Measurements from ENCODE around the gene IGF2BP1.
"Not testable (repeated sequence)": the region's sequence is repeated elsewhere in the genome, so short reads cannot be mapped to it uniquely, and the experiment has no call there.

IGF2BP1 gene

GRCh38 chr17:48996722-48997102 lies 473 bp upstream of the IGF2BP1 start:
- DNase-seq = no peak

- DNase-seq = no peak
Observed at GRCh38 chr17:48997827-48998586, 822 bp downstream of the IGF2BP1 start.

GRCh38 chr17:48998587-48999440 lies 1.6 kb downstream of the IGF2BP1 start:
- DNase-seq = no peak

- DNase-seq = no peak
Observed at GRCh38 chr17:49000943-49001342, 3.8 kb downstream of the IGF2BP1 start.

GRCh38 chr17:49001671-49002070 lies 4.5 kb downstream of the IGF2BP1 start:
- DNase-seq = no peak

GRCh38 chr17:49002331-49002730 lies 5.1 kb downstream of the IGF2BP1 start:
- no peak for DNase-seq

GRCh38 chr17:49002766-49003165 lies 5.6 kb downstream of the IGF2BP1 start:
- no peak for DNase-seq

- no peak for DNase-seq
Observed at GRCh38 chr17:49003557-49004511, 6.6 kb downstream of the IGF2BP1 start.

- DNase-seq = no peak
Observed at GRCh38 chr17:49005140-49005539, 8.0 kb downstream of the IGF2BP1 start.

GRCh38 chr17:49008908-49009307 lies 11.7 kb downstream of the IGF2BP1 start:
- DNase-seq = not testable (repeated sequence)

- no peak for DNase-seq
Observed at GRCh38 chr17:49012769-49013255, 15.6 kb downstream of the IGF2BP1 start.

GRCh38 chr17:49013311-49014213 lies 16.4 kb downstream of the IGF2BP1 start:
- DNase-seq = peak; percentile 48

GRCh38 chr17:49015179-49015923 lies 18.2 kb downstream of the IGF2BP1 start:
- DNase-seq = no peak

- DNase-seq = no peak
Observed at GRCh38 chr17:49015924-49016774, 19.0 kb downstream of the IGF2BP1 start.

- DNase-seq = peak; percentile 59
Observed at GRCh38 chr17:49016775-49017463, 19.7 kb downstream of the IGF2BP1 start.

GRCh38 chr17:49018116-49018612 lies 21.0 kb downstream of the IGF2BP1 start:
- no peak for DNase-seq

GRCh38 chr17:49018748-49019147 lies 21.6 kb downstream of the IGF2BP1 start:
- DNase-seq = no peak

GRCh38 chr17:49020609-49021008 lies 23.4 kb downstream of the IGF2BP1 start:
- DNase-seq = no peak
